Measurements from ENCODE around the gene SLK. TPM values are rescaled to one million over a fixed set of nuclear protein-coding genes. Genes with fewer than 3 reads are reported as not detected.

Gene SLK
- total and polyA plus RNA-seq, 10 donors: 5.6 to 47.4 (median 32.8) TPM

GRCh38 chr10:104066945-104067344, 100.0 kb downstream of the SLK start:
- no peaks in the 10 kb centered on the region for H3K4me1 ChIP-seq
- no peaks in the 10 kb centered on the region for H3K9me3 ChIP-seq
- intact Hi-C loops (cut with DNase I; ENCODE audit: low total_unique reads): no loop called here
- H3K27me3 ChIP-seq (replicated peaks in 1 of 7): no peaks in the 10 kb centered on the region
- WGBS, 5 donors: 73 to 93% (median 85%) methylated on average over 7 of the region's 7 CpGs
- H3K4me3 ChIP-seq: no peak overlapping the region
- DNase-seq: no peak
- no peaks in the 10 kb centered on the region for H3K36me3 ChIP-seq
- H3K27ac ChIP-seq: no peak overlapping the region
- TF ChIP-seq POLR2AphosphoS5 (IDR thresholded peaks at IDR 0.05) (no peak), POLR2A (IDR thresholded peaks at IDR 0.05) (no peak), CTCF (IDR thresholded peaks at IDR 0.05 in 8 of 11, conservative IDR thresholded peaks at IDR 0.05 in 3 of 11) (no peak)

GRCh38 chr10:104067525-104067924, 100.6 kb downstream of the SLK start:
- Histone ChIP-seq H3K9me3 (no peaks in the 10 kb centered on the region), H3K27me3 (replicated peaks in 1 of 7) (no peaks in the 10 kb centered on the region), H3K27ac (no peak overlapping the region), H3K4me3 (no peak overlapping the region), H3K4me1 (no peaks in the 10 kb centered on the region), H3K36me3 (no peaks in the 10 kb centered on the region)
- DNase-seq: no peak
- WGBS, 5 donors: 83 to 90% (median 88%) methylated on average over 12 of the region's 12 CpGs
- TF ChIP-seq POLR2AphosphoS5 (IDR thresholded peaks at IDR 0.05) (no peak), CTCF (IDR thresholded peaks at IDR 0.05 in 8 of 11, conservative IDR thresholded peaks at IDR 0.05 in 3 of 11) (no peak), POLR2A (IDR thresholded peaks at IDR 0.05) (no peak)
- intact Hi-C loops (cut with DNase I; ENCODE audit: low total_unique reads): no loop called here

GRCh38 chr10:104069613-104070012, 102.7 kb downstream of the SLK start:
- H3K27ac ChIP-seq: no peak overlapping the region
- no peaks in the 10 kb centered on the region for H3K4me1 ChIP-seq
- no peaks in the 10 kb centered on the region for H3K27me3 ChIP-seq (replicated peaks in 1 of 7)
- intact Hi-C loops (cut with DNase I; ENCODE audit: low total_unique reads): no loop called here
- no peaks in the 10 kb centered on the region for H3K9me3 ChIP-seq
- no peak overlapping the region for H3K4me3 ChIP-seq
- TF ChIP-seq CTCF (IDR thresholded peaks at IDR 0.05 in 8 of 11, conservative IDR thresholded peaks at IDR 0.05 in 3 of 11) (no peak), POLR2AphosphoS5 (IDR thresholded peaks at IDR 0.05) (no peak), POLR2A (IDR thresholded peaks at IDR 0.05) (no peak)
- WGBS, 5 donors: 51 to 65% (median 59%) methylated on average over 6 of the region's 6 CpGs
- DNase-seq: no peak
- no peaks in the 10 kb centered on the region for H3K36me3 ChIP-seq

- Histone ChIP-seq H3K27me3 (replicated peaks in 1 of 7) (no peaks in the 10 kb centered on the region), H3K4me1 (peaks cover 0 to 4% (median 0%) of the 10 kb centered on the region in 6 donors), H3K9me3 (no peaks in the 10 kb centered on the region), H3K36me3 (no peaks in the 10 kb centered on the region), H3K27ac (no peak overlapping the region), H3K4me3 (no peak overlapping the region)
- intact Hi-C loops (cut with DNase I; ENCODE audit: low total_unique reads): no loop called here
- 58 to 72% (median 69%) methylated on average over 5 of the region's 5 CpGs for WGBS, 5 donors
- DNase-seq: no peak
- TF ChIP-seq CTCF (IDR thresholded peaks at IDR 0.05 in 8 of 11, conservative IDR thresholded peaks at IDR 0.05 in 3 of 11): no peak
- TF ChIP-seq POLR2A (IDR thresholded peaks at IDR 0.05): no peak
- no peak for TF ChIP-seq POLR2AphosphoS5 (IDR thresholded peaks at IDR 0.05)
These were observed 105.8 kb downstream of the SLK start for GRCh38 chr10:104072786-104073185.
